Measurements from ENCODE around the gene SYT3.

Gene SYT3

DNA sequence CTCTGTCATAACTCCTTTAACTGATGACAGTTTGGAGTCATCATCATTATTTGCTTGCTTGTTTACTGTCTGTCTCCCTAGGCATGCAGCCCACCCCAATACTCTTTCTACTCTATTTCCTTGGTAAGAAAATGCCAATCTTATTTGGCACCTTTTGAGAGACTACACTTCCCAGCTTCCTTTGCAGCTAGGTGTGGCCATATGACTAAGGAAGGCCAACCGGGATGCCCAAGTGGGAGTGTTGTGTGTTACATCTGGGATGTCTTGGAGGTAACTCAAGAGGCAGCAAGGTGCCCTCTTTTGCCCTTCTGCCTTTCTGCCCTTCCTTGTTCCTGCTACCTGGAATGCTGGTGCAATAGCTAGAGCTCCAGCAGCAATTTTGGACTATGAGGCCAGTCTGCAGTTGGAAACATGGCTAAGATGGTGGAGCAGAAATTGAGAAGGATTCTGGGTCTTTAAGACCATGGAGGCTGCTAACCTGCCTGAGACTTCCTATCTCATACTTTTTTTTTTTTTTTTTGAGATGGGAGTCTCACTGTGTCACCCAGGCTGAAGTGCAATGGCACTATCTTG lies 37.0 kb upstream of the SYT3 start:
- Histone ChIP-seq H3K4me1 (ENCODE audit: control extremely low read depth in 1 of 4, control insufficient read depth in 4 of 4, insufficient read depth in 4 of 4, low read length in 3 of 4) (peaks cover 0 to 4% (median 0%) of the 10 kb centered on the region in 4 experiments), H3K27me3 (replicated peaks in 2 of 5; ENCODE audit: control insufficient read depth in 4 of 5, insufficient read depth in 5 of 5, low read length in 4 of 5) (peaks cover 0 to 74% (median 13%) of the 10 kb centered on the region in 5 experiments), H3K4me3 (ENCODE audit: control insufficient read depth in 1 of 7, extremely low read depth in 1 of 7, insufficient read depth in 4 of 7, low read depth in 2 of 7, low read length in 6 of 7) (no peak overlapping the region), H3K9me3 (ENCODE audit: control extremely low read depth in 1 of 5, control insufficient read depth in 4 of 5, insufficient read depth in 2 of 5, low read depth in 1 of 5, low read length in 4 of 5) (peaks cover 0 to 7% (median 3%) of the 10 kb centered on the region in 5 experiments), H3K27ac (ENCODE audit: insufficient read depth in 1 of 2, low read depth in 1 of 2, low read length in 2 of 2, poor library complexity in 1 of 2, severe bottlenecking in 2 of 2) (no peak overlapping the region), H3K36me3 (ENCODE audit: control insufficient read depth in 4 of 4, insufficient read depth in 4 of 4, low read length in 3 of 4) (no peaks in the 10 kb centered on the region)
- DNase-seq = no peak
- no CpG with 5 or more reads among the region's 1 CpG for WGBS (ENCODE audit: insufficient coverage)
- POLR2A ChIA-PET = no interaction called here
- CTCF ChIA-PET = interaction anchor here (0.9 kb wide), 1 partner anchor 108 kb away, joined by 3 read pairs; no protein-coding TSS in a partner anchor

DNA sequence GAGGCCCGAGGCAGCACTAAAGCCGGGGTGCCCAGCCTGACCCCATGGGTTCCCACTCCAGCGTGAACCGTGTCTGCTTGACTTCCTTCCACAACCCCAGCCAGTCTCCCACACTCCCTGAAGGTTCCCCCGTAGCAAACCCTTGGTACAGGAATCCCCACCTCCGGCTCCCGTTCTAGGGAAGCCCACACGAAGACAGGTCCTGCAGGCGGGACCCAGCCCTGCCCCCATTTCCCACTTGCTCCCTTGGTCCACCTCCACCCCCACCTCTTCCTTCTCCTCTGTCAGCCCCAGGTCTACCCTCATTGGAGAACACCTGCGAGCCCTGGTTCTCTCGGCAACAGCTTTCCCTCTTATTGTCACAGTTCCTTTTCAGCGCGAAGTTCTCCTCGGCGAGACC lies 33.4 kb upstream of the SYT3 start:
- POLR2A ChIA-PET = no interaction called here
- WGBS (ENCODE audit: insufficient coverage) = 28% methylated on average over 14 of the region's 15 CpGs
- H3K4me3 ChIP-seq (ENCODE audit: control insufficient read depth in 1 of 7, extremely low read depth in 1 of 7, insufficient read depth in 4 of 7, low read depth in 2 of 7, low read length in 6 of 7) = no peak overlapping the region
- peaks cover 0 to 7% (median 3%) of the 10 kb centered on the region in 5 experiments for H3K9me3 ChIP-seq (ENCODE audit: control extremely low read depth in 1 of 5, control insufficient read depth in 4 of 5, insufficient read depth in 2 of 5, low read depth in 1 of 5, low read length in 4 of 5)
- no peak overlapping the region for H3K27ac ChIP-seq (ENCODE audit: insufficient read depth in 1 of 2, low read depth in 1 of 2, low read length in 2 of 2, poor library complexity in 1 of 2, severe bottlenecking in 2 of 2)
- H3K36me3 ChIP-seq (ENCODE audit: control insufficient read depth in 4 of 4, insufficient read depth in 4 of 4, low read length in 3 of 4) = no peaks in the 10 kb centered on the region
- peaks cover 5 to 84% (median 29%) of the 10 kb centered on the region in 5 experiments for H3K27me3 ChIP-seq (replicated peaks in 2 of 5; ENCODE audit: control insufficient read depth in 4 of 5, insufficient read depth in 5 of 5, low read length in 4 of 5)
- CTCF ChIA-PET = no interaction called here
- H3K4me1 ChIP-seq (ENCODE audit: control extremely low read depth in 1 of 4, control insufficient read depth in 4 of 4, insufficient read depth in 4 of 4, low read length in 3 of 4) = no peaks in the 10 kb centered on the region
- DNase-seq = no peak

- 47% methylated on average over 5 of the region's 5 CpGs for WGBS (ENCODE audit: insufficient coverage)
- DNase-seq = no peak
- Histone ChIP-seq H3K4me1 (ENCODE audit: control extremely low read depth in 1 of 4, control insufficient read depth in 4 of 4, insufficient read depth in 4 of 4, low read length in 3 of 4) (peaks cover 0 to 5% (median 2%) of the 10 kb centered on the region in 4 experiments), H3K27ac (ENCODE audit: insufficient read depth in 1 of 2, low read depth in 1 of 2, low read length in 2 of 2, poor library complexity in 1 of 2, severe bottlenecking in 2 of 2) (no peak overlapping the region), H3K9me3 (ENCODE audit: control extremely low read depth in 1 of 5, control insufficient read depth in 4 of 5, insufficient read depth in 2 of 5, low read depth in 1 of 5, low read length in 4 of 5) (no peaks in the 10 kb centered on the region), H3K27me3 (replicated peaks in 2 of 5; ENCODE audit: control insufficient read depth in 4 of 5, insufficient read depth in 5 of 5, low read length in 4 of 5) (peaks cover 5 to 92% (median 23%) of the 10 kb centered on the region in 5 experiments), H3K36me3 (ENCODE audit: control insufficient read depth in 4 of 4, insufficient read depth in 4 of 4, low read length in 3 of 4) (no peaks in the 10 kb centered on the region), H3K4me3 (ENCODE audit: control insufficient read depth in 1 of 7, extremely low read depth in 1 of 7, insufficient read depth in 4 of 7, low read depth in 2 of 7, low read length in 6 of 7) (no peak overlapping the region)
- POLR2A ChIA-PET = interaction anchor here (0.7 kb wide), 1 partner anchor 293 kb away, joined by 3 read pairs; no protein-coding TSS in a partner anchor
- CTCF ChIA-PET = interaction anchor here (0.8 to 1.8 kb wide), 13 partner anchors 10 to 312 kb away, joined by 3 to 5 read pairs (median 3); no protein-coding TSS in a partner anchor
These were observed 30.4 kb upstream of the SYT3 start for GRCh38 chr19:50670102-50670380.

DNA sequence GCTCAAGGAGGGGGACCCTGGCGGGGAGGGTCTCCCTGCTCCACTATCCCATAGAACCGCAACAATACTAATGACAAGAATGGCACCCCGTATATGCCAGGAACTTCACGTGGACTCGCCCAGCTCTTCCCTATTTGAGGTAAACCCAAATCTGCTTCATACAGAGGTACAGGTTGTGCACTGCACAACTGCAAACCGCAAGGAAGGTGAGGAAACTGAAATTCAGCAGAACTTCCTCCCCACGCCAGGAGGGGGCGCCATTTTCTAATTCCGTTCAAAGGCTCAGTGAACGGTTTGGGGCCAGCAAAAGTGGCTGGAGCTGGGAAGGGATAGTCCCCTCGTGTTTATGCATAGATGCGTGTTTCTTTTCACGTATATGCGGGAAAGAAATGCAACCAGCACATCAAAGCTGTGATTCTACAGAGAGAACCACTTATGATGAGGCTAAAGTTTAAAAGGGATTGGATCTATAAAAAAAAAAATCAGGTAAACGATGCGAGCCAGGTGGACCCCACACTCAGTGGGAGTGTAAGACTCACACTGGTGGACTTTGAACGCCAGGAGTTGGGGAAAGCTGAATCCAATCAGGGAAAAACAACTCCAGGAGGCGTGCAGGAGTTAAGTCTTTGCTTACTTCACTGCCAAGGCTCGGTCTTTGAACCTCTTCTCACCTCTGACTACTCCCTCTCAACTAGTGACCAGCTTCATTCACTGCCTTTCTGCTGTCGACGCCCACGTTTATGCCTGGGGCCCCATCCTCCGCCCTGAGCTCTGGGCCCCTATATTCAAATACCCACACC lies 29.8 kb upstream of the SYT3 start:
- H3K36me3 ChIP-seq (ENCODE audit: control insufficient read depth in 4 of 4, insufficient read depth in 4 of 4, low read length in 3 of 4) = no peaks in the 10 kb centered on the region
- no peak overlapping the region for H3K27ac ChIP-seq (ENCODE audit: insufficient read depth in 1 of 2, low read depth in 1 of 2, low read length in 2 of 2, poor library complexity in 1 of 2, severe bottlenecking in 2 of 2)
- no peak overlapping the region for H3K4me3 ChIP-seq (ENCODE audit: control insufficient read depth in 1 of 7, extremely low read depth in 1 of 7, insufficient read depth in 4 of 7, low read depth in 2 of 7, low read length in 6 of 7)
- H3K9me3 ChIP-seq (ENCODE audit: control extremely low read depth in 1 of 5, control insufficient read depth in 4 of 5, insufficient read depth in 2 of 5, low read depth in 1 of 5, low read length in 4 of 5) = peaks cover 0 to 3% (median 0%) of the 10 kb centered on the region in 5 experiments
- WGBS (ENCODE audit: insufficient coverage) = 42% methylated on average over 20 of the region's 23 CpGs
- DNase-seq = peak; percentile 40 to 53 (median 52)
- ChIA-PET CTCF (interaction anchor here (0.8 to 1.8 kb wide), 13 partner anchors 9 to 312 kb away, joined by 3 to 5 read pairs (median 3); no protein-coding TSS in a partner anchor), POLR2A (interaction anchor here (0.7 kb wide), 1 partner anchor 292 kb away, joined by 3 read pairs; no protein-coding TSS in a partner anchor)
- H3K27me3 ChIP-seq (replicated peaks in 2 of 5; ENCODE audit: control insufficient read depth in 4 of 5, insufficient read depth in 5 of 5, low read length in 4 of 5) = peaks cover 5 to 96% (median 25%) of the 10 kb centered on the region in 5 experiments
- peaks cover 0 to 5% (median 2%) of the 10 kb centered on the region in 4 experiments for H3K4me1 ChIP-seq (ENCODE audit: control extremely low read depth in 1 of 4, control insufficient read depth in 4 of 4, insufficient read depth in 4 of 4, low read length in 3 of 4)

- no peak overlapping the region for H3K4me3 ChIP-seq (ENCODE audit: control insufficient read depth in 1 of 7, extremely low read depth in 1 of 7, insufficient read depth in 4 of 7, low read depth in 2 of 7, low read length in 6 of 7)
- peaks cover 0 to 2% (median 0%) of the 10 kb centered on the region in 4 experiments for H3K36me3 ChIP-seq (ENCODE audit: control insufficient read depth in 4 of 4, insufficient read depth in 4 of 4, low read length in 3 of 4)
- peaks cover 5 to 96% (median 21%) of the 10 kb centered on the region in 5 experiments for H3K27me3 ChIP-seq (replicated peaks in 2 of 5; ENCODE audit: control insufficient read depth in 4 of 5, insufficient read depth in 5 of 5, low read length in 4 of 5)
- H3K27ac ChIP-seq (ENCODE audit: insufficient read depth in 1 of 2, low read depth in 1 of 2, low read length in 2 of 2, poor library complexity in 1 of 2, severe bottlenecking in 2 of 2) = no peak overlapping the region
- ChIA-PET POLR2A (no interaction called here), CTCF (interaction anchor here (0.9 to 1.6 kb wide), 3 partner anchors 14 to 311 kb away, joined by 3 to 4 read pairs (median 3); no protein-coding TSS in a partner anchor)
- no peak for DNase-seq
- H3K9me3 ChIP-seq (ENCODE audit: control extremely low read depth in 1 of 5, control insufficient read depth in 4 of 5, insufficient read depth in 2 of 5, low read depth in 1 of 5, low read length in 4 of 5) = peaks cover 0 to 8% (median 2%) of the 10 kb centered on the region in 5 experiments
- 44% methylated on average over 14 of the region's 20 CpGs for WGBS (ENCODE audit: insufficient coverage)
- peaks cover 0 to 5% (median 2%) of the 10 kb centered on the region in 4 experiments for H3K4me1 ChIP-seq (ENCODE audit: control extremely low read depth in 1 of 4, control insufficient read depth in 4 of 4, insufficient read depth in 4 of 4, low read length in 3 of 4)
These were observed 29.2 kb upstream of the SYT3 start for GRCh38 chr19:50668879-50669278.

GRCh38 chr19:50668416-50668815 lies 28.7 kb upstream of the SYT3 start:
- peaks cover 5 to 94% (median 21%) of the 10 kb centered on the region in 5 experiments for H3K27me3 ChIP-seq (replicated peaks in 2 of 5; ENCODE audit: control insufficient read depth in 4 of 5, insufficient read depth in 5 of 5, low read length in 4 of 5)
- no peak overlapping the region for H3K27ac ChIP-seq (ENCODE audit: insufficient read depth in 1 of 2, low read depth in 1 of 2, low read length in 2 of 2, poor library complexity in 1 of 2, severe bottlenecking in 2 of 2)
- ChIA-PET CTCF (no interaction called here), POLR2A (no interaction called here)
- peaks cover 0 to 8% (median 3%) of the 10 kb centered on the region in 5 experiments for H3K9me3 ChIP-seq (ENCODE audit: control extremely low read depth in 1 of 5, control insufficient read depth in 4 of 5, insufficient read depth in 2 of 5, low read depth in 1 of 5, low read length in 4 of 5)
- no peak overlapping the region for H3K4me3 ChIP-seq (ENCODE audit: control insufficient read depth in 1 of 7, extremely low read depth in 1 of 7, insufficient read depth in 4 of 7, low read depth in 2 of 7, low read length in 6 of 7)
- H3K36me3 ChIP-seq (ENCODE audit: control insufficient read depth in 4 of 4, insufficient read depth in 4 of 4, low read length in 3 of 4) = peaks cover 0 to 2% (median 0%) of the 10 kb centered on the region in 4 experiments
- DNase-seq = no peak
- 4% methylated on average over 33 of the region's 49 CpGs for WGBS (ENCODE audit: insufficient coverage)
- H3K4me1 ChIP-seq (ENCODE audit: control extremely low read depth in 1 of 4, control insufficient read depth in 4 of 4, insufficient read depth in 4 of 4, low read length in 3 of 4) = peaks cover 0 to 5% (median 2%) of the 10 kb centered on the region in 4 experiments

Data from common myeloid progenitor, CD34-positive (primary cell).